Measurements from ENCODE around the gene TEC.

DNA sequence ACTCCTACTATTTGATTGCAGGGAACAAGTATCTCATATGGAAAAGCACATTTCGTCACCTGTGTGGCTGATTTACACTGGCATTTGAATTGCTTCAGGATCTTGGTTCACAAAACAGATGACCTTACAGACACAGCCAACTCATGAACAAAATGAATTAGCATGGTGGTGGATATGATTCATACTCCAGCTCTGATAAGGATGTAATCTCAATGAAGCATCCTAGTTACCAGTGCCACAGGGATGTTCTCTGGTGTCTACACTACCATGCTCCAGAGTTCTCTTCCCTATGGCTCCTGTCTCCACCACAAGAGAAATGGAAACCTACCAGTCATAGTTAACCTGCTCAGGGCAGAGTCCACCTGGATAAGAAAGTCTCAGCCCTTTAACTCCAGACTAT, 40.7 kb downstream of the TEC start:
- no peak for TF ChIP-seq CTCF (conservative IDR thresholded peaks at IDR 0.05; ENCODE audit: low read length)
- no peak for TF ChIP-seq EZH2phosphoT487 (IDR thresholded peaks at IDR 0.05; ENCODE audit: borderline replicate concordance)

All from Loucy (cell line).